Cardiac fibroblast (primary cell): ENCODE results near the gene ITGB1BP1.

Source experiments
- DNase-seq, 2 donors: peaks; one replicate each; pipeline versions ENCODE4 v3.0.0 to v3.0.0-alpha.2; 2010; ENCODE audit warnings: low read depth in 2 of 2
- H3K4me3 ChIP-seq, 2 donors: replicated peaks in 1 of 2; 1 replicate in 1 of 2; 2 replicates in 1 of 2; pipeline ENCODE4 v1.5.1; 2011; ENCODE audit warnings: low read depth in 2 of 2, low read length in 2 of 2, mild to moderate bottlenecking in 2 of 2, moderate library complexity in 1 of 2
- CTCF ChIP-seq: IDR thresholded peaks from one replicate; pipeline ENCODE4 v1.5.1; 2011; ENCODE audit warnings: low read depth, mild to moderate bottlenecking, low read length, inconsistent platforms

ITGB1BP1 gene

GRCh38 chr2:9423100-9423921, at the start of gene ITGB1BP1, which contains the start of gene CPSF3:
Gene ITGB1BP1 (minus strand): TSS chr2:9423528. CDS start chr2:9418697, 4,831 bp downstream.
Gene CPSF3 (plus strand): TSS chr2:9423654. CDS start chr2:9423774, 120 bp downstream.
- peak; percentile 7 for TF ChIP-seq CTCF
- peak within 1 kb of the TSS; percentile 93 to 95 for H3K4me3 ChIP-seq

GRCh38 chr2:9472511-9472910, 49.2 kb upstream of the ITGB1BP1 start:
- no peak for DNase-seq
- no peak for TF ChIP-seq CTCF
- no peak overlapping the region for H3K4me3 ChIP-seq

More at GRCh38 chr2:9423100-9423921, at the start of gene ITGB1BP1, which contains the start of gene CPSF3:
- DNase-seq, result peak; percentile 98

DNA sequence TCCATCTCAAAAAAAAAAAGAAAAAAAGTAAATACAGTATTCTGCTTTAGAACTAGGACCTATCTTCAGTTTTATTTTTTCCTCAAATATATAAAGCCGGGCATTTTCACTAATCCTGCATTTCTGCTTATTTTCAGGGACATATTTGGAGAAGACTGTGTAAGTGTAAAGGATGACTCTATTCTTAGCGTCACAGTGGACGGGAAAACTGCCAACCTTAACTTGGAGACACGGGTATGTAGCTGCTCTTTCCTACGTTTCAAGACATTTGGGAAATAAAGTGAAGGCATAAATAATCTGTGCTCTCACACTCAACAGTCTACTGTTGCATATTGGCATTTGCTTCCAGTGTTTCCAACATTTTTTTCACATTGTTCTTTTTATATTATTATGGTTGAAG, 47.9 kb upstream of the ITGB1BP1 start:
- no peak for DNase-seq
- TF ChIP-seq CTCF, result no peak
- H3K4me3 ChIP-seq, result no peak overlapping the region

DNA sequence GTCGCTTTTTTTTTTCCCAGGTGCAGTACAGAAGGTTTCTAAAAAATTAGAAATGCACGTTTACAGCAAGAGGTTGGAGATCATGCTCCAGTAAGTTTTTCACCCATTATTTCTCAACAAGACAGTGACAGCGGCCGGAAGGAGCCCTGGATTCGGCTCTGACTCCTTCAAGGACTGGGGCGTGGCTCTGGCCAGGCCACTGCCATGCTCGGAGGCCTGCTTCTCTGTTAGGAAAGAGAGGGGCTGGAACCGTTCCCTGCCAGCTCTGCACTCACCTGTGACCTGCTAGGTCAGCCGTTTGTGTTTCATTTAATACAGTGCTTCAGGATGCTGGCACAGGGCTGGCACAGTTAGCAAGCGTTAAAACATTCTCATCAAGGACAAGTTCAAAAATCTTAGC, 44.4 kb upstream of the ITGB1BP1 start:
- no peak for DNase-seq
- no peak overlapping the region for H3K4me3 ChIP-seq
- TF ChIP-seq CTCF, result no peak

GRCh38 chr2:9466147-9466683, 42.9 kb upstream of the ITGB1BP1 start:
- no peak overlapping the region for H3K4me3 ChIP-seq
- DNase-seq, result no peak
- TF ChIP-seq CTCF, result no peak

DNA sequence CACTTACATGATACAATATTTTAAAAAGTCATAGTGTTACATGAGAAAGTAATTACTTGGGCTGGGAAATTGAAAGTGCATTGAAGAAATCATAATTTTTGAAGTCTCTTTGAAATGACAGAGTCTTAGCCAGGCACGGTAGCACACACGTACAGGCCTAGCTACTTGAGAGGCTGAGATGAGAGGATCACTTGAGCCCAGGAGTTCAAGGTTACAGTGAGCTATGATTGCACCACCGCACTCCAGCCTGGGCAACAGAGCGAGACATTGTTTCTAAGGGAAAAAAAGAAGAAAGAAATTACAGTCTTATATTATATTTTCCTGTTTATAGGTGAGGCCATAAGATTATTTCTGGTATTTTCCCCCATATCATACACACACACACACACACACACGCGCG, 41.8 kb upstream of the ITGB1BP1 start:
- no peak for TF ChIP-seq CTCF
- no peak for DNase-seq
- H3K4me3 ChIP-seq, result no peak overlapping the region
